Spleen (tissue), 11 donors: ENCODE measurements around the gene GALNT17. TPM values are rescaled to one million over a fixed set of nuclear protein-coding genes. Genes with fewer than 3 reads are reported as not detected.

Source experiments
- DNase-seq: peaks from one replicate; pipeline ENCODE4 v3.0.0-alpha.2; 2020
- H3K27ac ChIP-seq, 8 donors: fragments of 200-600 bp; sonication (generic) in 7 of 8; 1 replicate in 4 of 8; 2 replicates in 4 of 8; pipeline versions ENCODE4 v1.5.0 to v1.8.0; 2016 to 2021; ENCODE audit warnings: inconsistent platforms in 4 of 8, mild to moderate bottlenecking in 4 of 8, moderate library complexity in 1 of 8
- H3K27me3 ChIP-seq, 7 donors: fragments of 200-600 bp; sonication (generic) in 6 of 7; replicated peaks in 1 of 7; 1 replicate in 4 of 7; 2 replicates in 3 of 7; pipeline versions ENCODE4 v1.5.0 to v1.8.0; 2016 to 2021; ENCODE audit warnings: inconsistent platforms in 3 of 7, mild to moderate bottlenecking in 1 of 7
- H3K36me3 ChIP-seq, 6 donors: fragments of 200-600 bp; sonication (generic) in 5 of 6; 1 replicate in 4 of 6; 2 replicates in 2 of 6; pipeline versions ENCODE4 v1.5.0 to v1.8.0; 2016 to 2021; ENCODE audit warnings: inconsistent platforms in 2 of 6
- H3K4me1 ChIP-seq, 6 donors: fragments of 200-600 bp; sonication (generic) in 5 of 6; 1 replicate in 3 of 6; 2 replicates in 3 of 6; pipeline versions ENCODE4 v1.5.0 to v1.8.0; 2016 to 2021; ENCODE audit warnings: inconsistent platforms in 3 of 6
- H3K4me3 ChIP-seq, 8 donors: fragments of 200-600 bp; sonication (generic) in 7 of 8; 1 replicate in 4 of 8; 2 replicates in 4 of 8; pipeline versions ENCODE4 v1.5.0 to v1.8.0; 2016 to 2021; ENCODE audit warnings: inconsistent platforms in 4 of 8, mild to moderate bottlenecking in 4 of 8, moderate library complexity in 2 of 8
- H3K9me3 ChIP-seq, 8 donors: fragments of 200-600 bp; sonication (generic) in 7 of 8; 1 replicate in 4 of 8; 2 replicates in 4 of 8; pipeline versions ENCODE4 v1.5.0 to v1.8.0; 2016 to 2021; ENCODE audit warnings: inconsistent platforms in 4 of 8
- CTCF ChIP-seq, 11 experiments: fragments of 200-600 bp in 7 of 11; fragments of 450-650 bp in 4 of 11; sonication (generic) in 4 of 11; IDR thresholded peaks in 8 of 11; conservative IDR thresholded peaks in 3 of 11; 1 replicate in 7 of 11; 2 replicates in 4 of 11; pipeline versions ENCODE4 v1.4.0 to v1.8.0; 2016 to 2021; ENCODE audit warnings: antibody characterized with exemption in 11 of 11, inconsistent platforms in 4 of 11, mild to moderate bottlenecking in 1 of 11
- POLR2A ChIP-seq, 3 donors: fragments of 450-650 bp; IDR thresholded peaks; one replicate each; pipeline ENCODE4 v1.5.1; 2017; ENCODE audit warnings: antibody characterized with exemption in 3 of 3, mild to moderate bottlenecking in 1 of 3
- POLR2AphosphoS5 ChIP-seq, 3 donors: sonication (generic); formaldehyde crosslinking; IDR thresholded peaks; one replicate each; pipeline ENCODE4 v1.5.1; 2017; ENCODE audit warnings: antibody characterized with exemption in 3 of 3
- WGBS, 5 donors: extraction: QIAGEN DNeasy Blood & Tissue Kit in 3 of 5; methylation state at CpG; one replicate each; pipeline versions ENCODE4 v1.1.5 to v1.1.7; 2013 to 2018; 5-methylcytosine and 5-hydroxymethylcytosine counted together
- intact Hi-C: fragments of 100-400 bp; cut with DNase I; formaldehyde crosslinking; loops from one replicate; pipeline ENCODE4 v1.15.0; 2023; ENCODE audit warnings: low total_unique reads
- polyA plus RNA-seq, 3 donors: library from polyadenylated mRNA; stranded (reverse); fragments of 200-250 nt; gene quantifications; one replicate each; pipeline ENCODE4 v1.2.1, GENCODE V29; 2013
- total RNA-seq, 7 donors: library from RNA; depleted of rRNA in 3 of 7; stranded (reverse); fragments of >200 nt in 3 of 7; fragmentation: NEBNext Ultra II Directional in 4 of 7; extraction: Animal tissue kit (Norgen Biotek cat#: 25700) in 4 of 7; gene quantifications; one replicate each; pipeline versions ENCODE4 v1.1.0 to v1.2.1, GENCODE V29; 2016 to 2021
- donor health status: healthy with polysubstance abuse.
- donor health status: DM: no; HTN: no; CAD: no; lungs with moderate emphysema.
- donor health status: DM: no; HTN: no; CAD: no.
- donor health status: Bipolar disorder and iron deficiency.
- donor health status: healthy.
- donor health status: DM: no; HTN: no; CAD: no.
- donor health status: DM: yes; HTN: yes; CAD: no.

Gene GALNT17
- total and polyA plus RNA-seq, 10 donors, result 0.39 to 10.8 (median 3.1) TPM

- no peak for DNase-seq
- TF ChIP-seq CTCF (IDR thresholded peaks at IDR 0.05 in 8 of 11, conservative IDR thresholded peaks at IDR 0.05 in 3 of 11), result no peak
- no peak for TF ChIP-seq POLR2A (IDR thresholded peaks at IDR 0.05)
- TF ChIP-seq POLR2AphosphoS5 (IDR thresholded peaks at IDR 0.05), result no peak
- Histone ChIP-seq H3K27ac (no peak overlapping the region), H3K4me3 (no peak overlapping the region), H3K27me3 (no peaks in the 10 kb centered on the region), H3K36me3 (no peaks in the 10 kb centered on the region), H3K9me3 (peaks cover 0 to 5% (median 0%) of the 10 kb centered on the region in 8 donors), H3K4me1 (no peaks in the 10 kb centered on the region)
- intact Hi-C loops, result no loop called here
- 44 to 63% (median 45%) methylated on average over 5 of the region's 5 CpGs for WGBS, 5 donors
These were observed 411.5 kb downstream of the GALNT17 start for GRCh38 chr7:71543396-71543795.

GRCh38 chr7:71544816-71545215 is 412.9 kb downstream of the GALNT17 start:
- Histone ChIP-seq H3K4me1 (no peaks in the 10 kb centered on the region), H3K27me3 (no peaks in the 10 kb centered on the region), H3K9me3 (peaks cover 0 to 12% (median 0%) of the 10 kb centered on the region in 8 donors), H3K4me3 (no peak overlapping the region), H3K36me3 (no peaks in the 10 kb centered on the region), H3K27ac (no peak overlapping the region)
- TF ChIP-seq CTCF (IDR thresholded peaks at IDR 0.05 in 8 of 11, conservative IDR thresholded peaks at IDR 0.05 in 3 of 11) (no peak), POLR2AphosphoS5 (IDR thresholded peaks at IDR 0.05) (no peak), POLR2A (IDR thresholded peaks at IDR 0.05) (no peak)
- intact Hi-C loops, result no loop called here
- no peak for DNase-seq
- WGBS, 5 donors, result 63 to 78% (median 73%) methylated on average over 5 of the region's 5 CpGs

GRCh38 chr7:71547426-71547825 is 415.5 kb downstream of the GALNT17 start:
- Histone ChIP-seq H3K4me1 (no peaks in the 10 kb centered on the region), H3K27ac (no peak overlapping the region), H3K4me3 (no peak overlapping the region), H3K27me3 (no peaks in the 10 kb centered on the region), H3K9me3 (peaks cover 0 to 34% (median 17%) of the 10 kb centered on the region in 8 donors), H3K36me3 (no peaks in the 10 kb centered on the region)
- intact Hi-C loops, result no loop called here
- 88 to 95% (median 90%) methylated on average over 6 of the region's 6 CpGs for WGBS, 5 donors
- DNase-seq, result no peak
- TF ChIP-seq POLR2AphosphoS5 (IDR thresholded peaks at IDR 0.05), result no peak
- TF ChIP-seq CTCF (IDR thresholded peaks at IDR 0.05 in 8 of 11, conservative IDR thresholded peaks at IDR 0.05 in 3 of 11), result no peak
- no peak for TF ChIP-seq POLR2A (IDR thresholded peaks at IDR 0.05)

- Histone ChIP-seq H3K9me3 (peaks cover 0 to 45% (median 18%) of the 10 kb centered on the region in 8 donors), H3K4me1 (no peaks in the 10 kb centered on the region), H3K36me3 (no peaks in the 10 kb centered on the region), H3K27ac (no peak overlapping the region), H3K4me3 (no peak overlapping the region), H3K27me3 (no peaks in the 10 kb centered on the region)
- intact Hi-C loops, result no loop called here
- DNase-seq, result no peak
- TF ChIP-seq CTCF (IDR thresholded peaks at IDR 0.05 in 8 of 11, conservative IDR thresholded peaks at IDR 0.05 in 3 of 11), result no peak
- no peak for TF ChIP-seq POLR2AphosphoS5 (IDR thresholded peaks at IDR 0.05)
- TF ChIP-seq POLR2A (IDR thresholded peaks at IDR 0.05), result no peak
- WGBS, 5 donors, result 82 to 87% (median 84%) methylated on average over 3 of the region's 3 CpGs
These were observed 416.8 kb downstream of the GALNT17 start for GRCh38 chr7:71548746-71549145.
